ENCODE data around the gene ZNF860. TPM values are rescaled to one million over a fixed set of nuclear protein-coding genes. Genes with fewer than 3 reads are reported as not detected.

Gene ZNF860
- total RNA-seq, 1 donor from 2014 or later: 0.27 TPM

DNA sequence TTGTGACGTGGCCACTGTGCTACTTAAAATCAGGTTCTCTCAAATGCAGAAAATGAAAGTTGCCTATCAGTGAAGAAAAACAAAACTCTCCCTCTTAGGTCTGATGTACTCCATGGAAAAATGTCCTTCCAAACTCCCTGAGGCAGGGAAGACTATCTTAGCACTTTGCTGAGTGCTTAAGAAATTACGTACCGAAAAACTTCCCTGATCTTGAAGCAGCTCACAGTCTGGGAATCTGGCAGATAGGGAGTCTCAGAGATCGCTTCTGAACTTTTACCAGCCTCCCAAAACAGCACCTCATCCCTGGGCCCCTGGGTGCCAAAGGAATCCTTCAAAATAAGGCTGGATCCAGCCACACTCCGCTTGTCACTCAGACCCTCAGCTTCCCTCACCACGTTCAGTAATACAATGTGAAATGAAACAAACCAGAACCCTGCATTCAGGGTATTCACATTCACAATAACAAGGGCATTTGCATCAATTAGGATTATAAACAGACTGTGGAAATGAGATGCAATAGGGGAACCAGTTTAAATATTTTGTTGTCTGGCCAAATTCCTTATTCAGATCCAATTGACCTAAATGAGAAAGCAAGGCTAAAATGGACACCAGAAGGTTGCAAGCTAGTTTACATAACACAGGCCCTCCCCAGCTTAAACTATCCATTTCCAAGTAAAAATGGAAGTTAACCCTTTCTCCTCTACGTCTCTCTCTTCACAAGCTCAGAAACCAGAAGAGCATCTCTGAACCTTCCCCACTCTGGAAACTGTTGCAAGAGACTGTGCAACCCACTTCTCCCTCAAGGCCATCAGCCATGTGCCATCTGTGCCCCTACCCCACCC is 21.4 kb upstream of the ZNF860 start:
- DNase-seq (ENCODE audit: missing footprints) (no peak), ATAC-seq (peak; percentile 43)
- intact Hi-C loops (cut with DNase I): no loop called here

GRCh38 chr3:31960793-31961431 is 20.6 kb upstream of the ZNF860 start:
- ATAC-seq (no peak), DNase-seq (ENCODE audit: missing footprints) (no peak)
- intact Hi-C loops (cut with DNase I): no loop called here

DNA sequence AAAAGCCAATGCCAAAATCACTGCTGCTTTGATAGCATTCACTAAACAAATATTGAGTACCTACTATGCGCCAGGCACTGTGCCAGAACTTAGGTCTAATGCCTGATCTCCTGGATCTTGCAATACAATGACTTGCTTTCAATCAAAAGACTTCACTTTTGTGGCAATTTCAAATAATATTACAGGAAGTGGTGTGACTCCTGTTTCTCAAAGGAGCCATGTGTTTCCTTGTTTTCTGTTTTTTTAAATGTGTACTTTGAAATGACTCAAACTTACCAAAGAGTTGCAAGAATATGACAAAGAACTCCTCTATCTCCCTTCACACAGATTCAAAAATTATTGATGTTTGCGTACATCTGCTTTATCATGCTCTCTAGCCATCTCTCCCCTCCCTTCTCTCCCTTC is 18.7 kb upstream of the ZNF860 start:
- ATAC-seq (no peak), DNase-seq (ENCODE audit: missing footprints) (no peak)
- intact Hi-C loops (cut with DNase I): no loop called here

- intact Hi-C loops (cut with DNase I): no loop called here
- ATAC-seq (no peak), DNase-seq (ENCODE audit: missing footprints) (no peak)
Measured at GRCh38 chr3:31966978-31967591, 14.5 kb upstream of the ZNF860 start.

GRCh38 chr3:31967592-31967991 is 14.0 kb upstream of the ZNF860 start:
- DNase-seq (ENCODE audit: missing footprints) (no peak), ATAC-seq (no peak)
- intact Hi-C loops (cut with DNase I): no loop called here

DNA sequence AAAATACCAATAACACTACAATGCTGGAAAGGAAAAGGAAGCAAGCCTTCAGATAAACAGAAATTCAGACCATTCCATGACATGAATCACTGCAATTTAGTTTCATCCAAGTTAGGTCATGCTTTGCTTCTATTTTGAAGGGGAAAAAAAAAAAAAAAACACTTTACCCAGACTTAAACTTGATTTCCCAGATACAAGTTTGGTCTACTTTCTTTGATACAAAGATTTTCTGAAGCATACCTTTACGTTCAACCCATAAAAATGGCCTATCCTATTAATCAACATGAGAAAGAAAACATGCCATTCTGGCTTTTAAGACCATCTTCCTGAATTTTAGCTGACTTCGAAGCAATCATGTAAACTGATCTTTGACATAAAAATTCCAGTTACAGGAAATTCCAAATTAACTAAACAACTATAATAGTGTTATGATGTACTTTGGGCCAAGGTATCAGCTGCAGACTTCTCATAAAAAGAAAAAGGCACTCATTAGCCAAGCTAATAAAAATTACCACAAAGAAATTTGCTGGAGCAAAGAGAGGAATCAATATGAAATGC is 13.1 kb upstream of the ZNF860 start:
- intact Hi-C loops (cut with DNase I): no loop called here
- no peak for DNase-seq (ENCODE audit: missing footprints)
- no peak for ATAC-seq

- no peak for DNase-seq (ENCODE audit: missing footprints)
- peak; percentile 70 for ATAC-seq
- intact Hi-C loops (cut with DNase I): no loop called here
Measured at GRCh38 chr3:31968927-31969418, 12.6 kb upstream of the ZNF860 start.

GRCh38 chr3:31971607-31972006 is 9.9 kb upstream of the ZNF860 start:
- ATAC-seq: no peak
- DNase-seq (ENCODE audit: missing footprints): no peak
- intact Hi-C loops (cut with DNase I): no loop called here

- no peak for ATAC-seq
- intact Hi-C loops (cut with DNase I): no loop called here
- no peak for DNase-seq (ENCODE audit: missing footprints)
Measured at GRCh38 chr3:31973081-31973480, 8.5 kb upstream of the ZNF860 start.

DNA sequence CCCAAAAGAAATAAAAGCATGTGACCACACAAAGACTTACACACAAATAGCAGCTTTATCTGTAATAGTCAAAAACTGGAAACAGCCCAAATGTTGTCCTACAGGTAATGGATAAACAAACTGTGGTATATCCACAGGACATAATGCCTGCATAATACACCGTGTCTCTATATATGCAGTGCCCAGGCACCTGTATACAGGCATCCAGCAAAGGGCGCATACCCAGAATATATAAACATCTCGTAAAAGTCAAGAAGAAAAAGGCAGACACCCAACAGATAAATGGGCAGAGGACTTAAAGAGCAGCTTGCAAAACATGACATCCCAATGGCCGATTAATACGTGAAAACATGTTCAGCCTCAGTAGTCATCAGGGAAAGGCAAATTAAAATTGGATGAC is 7.7 kb upstream of the ZNF860 start:
- no peak for DNase-seq (ENCODE audit: missing footprints)
- intact Hi-C loops (cut with DNase I): no loop called here
- ATAC-seq: no peak

DNA sequence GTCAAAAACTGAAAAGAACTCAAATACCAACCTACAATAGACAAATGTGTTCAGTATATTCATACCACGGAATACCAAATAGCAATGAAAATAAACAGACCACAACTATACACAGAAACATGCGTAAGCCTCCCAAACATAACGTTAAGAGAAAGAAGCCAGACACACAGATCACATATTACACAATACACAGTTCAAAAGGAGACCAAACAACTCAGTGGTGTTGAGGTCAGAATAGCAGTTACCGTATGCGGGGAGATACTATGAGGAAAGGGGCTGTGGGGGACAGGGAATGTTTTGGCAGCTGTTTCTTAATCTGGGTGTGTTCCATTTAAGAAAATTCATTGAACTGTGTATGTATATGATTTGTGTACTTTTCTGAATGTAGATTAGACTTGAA is 7.1 kb upstream of the ZNF860 start:
- intact Hi-C loops (cut with DNase I): no loop called here
- DNase-seq (ENCODE audit: missing footprints) (no peak), ATAC-seq (no peak)

- ATAC-seq (no peak), DNase-seq (ENCODE audit: missing footprints) (no peak)
- intact Hi-C loops (cut with DNase I): no loop called here
Measured at GRCh38 chr3:31974964-31975363, 6.6 kb upstream of the ZNF860 start.

DNA sequence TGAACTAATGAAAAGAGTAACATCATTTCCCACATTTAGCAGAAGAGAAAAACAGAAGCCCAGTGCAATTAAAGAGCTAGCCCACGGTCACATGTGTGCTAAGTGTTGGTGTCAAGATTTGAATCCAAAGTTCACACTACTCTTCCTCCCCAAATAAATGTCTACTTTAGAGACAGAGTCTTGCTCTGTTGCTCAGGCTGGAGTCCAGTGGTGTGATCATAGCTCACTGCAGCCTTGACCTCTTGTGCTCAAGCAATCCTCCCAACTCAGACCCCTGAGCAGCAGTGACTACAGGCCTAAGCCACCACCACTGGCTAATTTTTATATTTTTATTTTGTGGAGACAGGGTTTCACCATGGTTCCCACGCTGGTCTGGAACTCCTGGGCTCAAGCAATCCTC is 5.2 kb upstream of the ZNF860 start:
- DNase-seq (ENCODE audit: missing footprints) (no peak), ATAC-seq (no peak)
- intact Hi-C loops (cut with DNase I): no loop called here

DNA sequence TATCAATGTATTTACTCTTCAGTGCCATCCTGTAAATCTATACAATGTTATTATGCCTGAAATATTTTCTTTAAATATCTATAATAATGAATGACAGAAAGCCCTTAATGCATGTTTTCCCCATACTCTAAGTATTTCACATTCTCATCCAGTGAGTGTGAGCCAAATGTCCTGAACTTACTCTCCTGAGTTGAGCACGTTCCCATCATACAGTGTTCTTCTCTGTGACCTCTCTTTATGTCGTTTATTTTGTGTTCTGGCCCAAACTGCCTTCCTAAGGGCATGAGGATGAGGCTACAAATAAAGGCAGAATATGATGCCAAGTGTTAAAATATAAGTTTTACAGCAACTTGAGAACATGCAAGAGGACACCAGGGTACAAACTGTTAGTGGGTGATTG is 3.8 kb upstream of the ZNF860 start:
- DNase-seq (ENCODE audit: missing footprints): no peak
- intact Hi-C loops (cut with DNase I): no loop called here
- ATAC-seq: no peak

- DNase-seq (ENCODE audit: missing footprints): no peak
- intact Hi-C loops (cut with DNase I): no loop called here
- ATAC-seq: no peak
Measured at GRCh38 chr3:31978553-31978952, 3.0 kb upstream of the ZNF860 start.

DNA sequence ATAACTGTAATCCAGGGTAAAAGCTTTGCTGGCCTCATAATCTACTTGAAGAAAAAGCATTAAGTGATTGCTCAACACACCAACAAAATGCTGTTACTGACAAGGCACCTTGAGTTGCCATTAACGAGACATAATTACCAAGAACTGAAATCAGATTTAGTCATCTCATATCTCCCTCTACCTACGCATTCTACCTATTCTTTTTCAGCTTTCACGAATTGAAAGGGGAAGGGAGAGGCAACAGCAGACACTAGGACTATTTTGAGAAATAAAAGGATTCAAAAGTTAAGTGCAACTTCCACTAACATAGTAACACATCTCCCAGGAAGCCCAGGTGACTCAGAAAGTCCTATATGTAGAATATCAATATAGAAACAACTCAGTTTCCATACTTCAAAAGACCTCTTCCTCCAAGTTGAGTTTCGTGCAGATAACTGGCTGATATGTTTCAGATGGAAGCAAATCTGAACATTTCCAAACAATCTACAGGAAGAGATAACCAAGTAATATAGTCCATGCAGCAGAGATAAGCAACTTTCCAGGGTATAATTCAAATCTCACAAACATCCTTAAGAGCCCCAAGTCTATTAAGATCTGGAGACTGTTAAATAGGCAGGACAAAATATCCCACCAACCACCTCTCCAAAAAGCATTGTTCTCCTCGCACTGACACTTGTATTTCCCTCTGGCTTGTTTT is 2.4 kb upstream of the ZNF860 start:
- ATAC-seq: no peak
- intact Hi-C loops (cut with DNase I): no loop called here
- no peak for DNase-seq (ENCODE audit: missing footprints)

DNA sequence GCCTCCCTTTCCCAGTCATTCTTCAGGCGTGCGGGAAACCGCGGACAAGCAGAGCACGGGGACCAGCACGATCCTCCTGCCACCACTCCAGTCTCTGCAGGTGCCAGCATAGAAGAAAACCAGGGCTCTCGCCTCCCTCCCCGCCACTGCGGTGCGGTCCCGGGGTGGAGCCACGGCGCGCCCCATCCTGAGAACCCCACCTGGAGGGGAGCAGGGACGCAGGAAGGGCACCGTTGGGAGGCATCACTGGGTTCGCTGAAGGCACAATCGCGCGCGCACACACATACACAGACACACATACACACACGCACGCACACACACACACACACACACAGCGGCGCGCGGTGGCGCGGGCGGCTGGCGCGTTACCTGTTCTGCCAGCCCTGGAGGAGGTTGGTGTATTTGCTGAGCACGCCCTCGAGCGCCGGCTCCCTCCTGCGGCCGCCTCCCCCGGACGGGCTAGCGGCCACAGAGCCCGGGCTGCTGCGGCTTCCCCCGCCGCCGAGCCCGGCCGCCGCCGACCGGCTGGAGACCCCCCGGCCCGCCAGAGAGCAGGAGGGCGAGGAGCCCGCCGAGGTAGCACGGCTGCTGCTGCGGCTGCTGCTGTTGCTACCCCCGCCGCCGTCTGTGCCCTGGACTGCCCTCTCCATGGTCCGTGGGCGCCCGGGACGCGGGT is 882 bp upstream of the ZNF860 start:
- DNase-seq (ENCODE audit: missing footprints) (peak; percentile 72), ATAC-seq (peak; percentile 23)
- intact Hi-C loops (cut with DNase I): loop anchor here (10.0 kb wide), 1 partner anchor 446 kb away; the partner anchor contains the start of gene STT3B

DNA sequence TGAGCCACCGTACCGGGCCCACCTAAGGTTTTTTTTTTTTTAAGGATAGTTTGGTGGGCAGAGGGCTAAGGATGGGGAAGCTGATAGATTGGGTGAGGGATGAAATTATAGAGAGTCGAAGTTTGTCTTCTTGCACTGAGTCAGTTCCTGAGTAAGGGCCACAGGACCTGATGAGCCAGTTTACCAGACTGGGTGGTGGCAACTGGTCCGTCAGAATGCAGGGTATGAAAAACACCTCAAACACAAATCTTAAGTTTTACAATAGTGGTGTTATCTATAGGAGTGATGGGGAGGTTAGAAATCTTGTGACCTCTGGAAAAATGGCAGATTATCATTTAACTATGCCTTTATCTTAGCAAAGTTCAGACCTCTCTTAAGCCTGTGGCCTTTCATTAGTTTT is 2.8 kb downstream of the ZNF860 start:
- no peak for ATAC-seq
- no peak for DNase-seq (ENCODE audit: missing footprints)
- intact Hi-C loops (cut with DNase I): loop anchor here (10.0 kb wide), 1 partner anchor 450 kb away; the partner anchor contains the start of gene STT3B
